Karpas-422 (cell line): ENCODE results near the gene KAZN. TPM values are rescaled to one million over a fixed set of nuclear protein-coding genes. Genes with fewer than 3 reads are reported as not detected.

Source experiments
- DNase-seq: peaks from one replicate; pipeline ENCODE4 v3.0.0-alpha.2; 2015
- H2AFZ ChIP-seq: fragments of 200-600 bp; sonication (generic); 2 replicates; pipeline ENCODE4 v1.6.1; 2014; ENCODE audit warnings: antibody characterized with exemption, low read length, mixed read lengths
- H3K27ac ChIP-seq: fragments of 200-600 bp; sonication (generic); 2 replicates; pipeline ENCODE4 v1.5.1; 2014; ENCODE audit warnings: mild to moderate bottlenecking, low read length, moderate library complexity
- H3K27me3 ChIP-seq: fragments of 200-600 bp; sonication (generic); 2 replicates; pipeline ENCODE4 v1.6.1; 2014; ENCODE audit warnings: low read length, mixed read lengths
- H3K36me3 ChIP-seq: fragments of 200-600 bp; sonication (generic); 2 replicates; pipeline ENCODE4 v1.6.1; 2014; ENCODE audit warnings: low read length, mixed read lengths; ENCODE audit not compliant: insufficient read depth
- H3K4me1 ChIP-seq: fragments of 200-600 bp; sonication (generic); 2 replicates; pipeline ENCODE4 v1.6.1; 2014; ENCODE audit warnings: mild to moderate bottlenecking, low read length, mixed read lengths
- H3K4me2 ChIP-seq: fragments of 200-600 bp; sonication (generic); 2 replicates; pipeline ENCODE4 v1.6.1; 2014; ENCODE audit warnings: low read length, low read depth, mild to moderate bottlenecking; ENCODE audit not compliant: poor library complexity, severe bottlenecking
- H3K4me3 ChIP-seq: fragments of 200-600 bp; sonication (generic); 2 replicates; pipeline ENCODE4 v1.5.1; 2014; ENCODE audit warnings: mild to moderate bottlenecking, antibody characterized with exemption, low read length, mixed read lengths
- H3K79me2 ChIP-seq: fragments of 200-600 bp; sonication (generic); 2 replicates; pipeline ENCODE4 v1.6.1; 2014; ENCODE audit warnings: mild to moderate bottlenecking, low read length, mixed read lengths
- H3K9ac ChIP-seq: fragments of 200-600 bp; sonication (generic); 2 replicates; pipeline ENCODE4 v1.6.0; 2014; ENCODE audit warnings: low read length
- H3K9me2 ChIP-seq: fragments of 200-600 bp; sonication (generic), shearing (Covaris generic); replicated peaks from 2 replicates; pipeline ENCODE4 v1.6.0; 2014; ENCODE audit warnings: mild to moderate bottlenecking, low read length, moderate library complexity; ENCODE audit not compliant: insufficient read depth
- H3K9me3 ChIP-seq: fragments of 300-700, 200-600 bp; sonication (generic); 2 replicates; pipeline ENCODE4 v1.6.1; 2014; ENCODE audit warnings: low read length, mixed read lengths
- H4K20me1 ChIP-seq: fragments of 200-600 bp; sonication (generic); 2 replicates; pipeline ENCODE4 v1.6.1; 2014; ENCODE audit warnings: mild to moderate bottlenecking, antibody characterized with exemption, low read length, low read depth; ENCODE audit not compliant: insufficient read depth
- total RNA-seq: library from RNA; depleted of rRNA; stranded (reverse); fragments of >200 nt; shearing (Covaris generic); gene quantifications from 2 replicates; pipeline ENCODE4 v1.2.3, GENCODE V29; 2014; ENCODE audit warnings: low replicate concordance; rRNA removed

The KAZN gene
- 0.11 TPM in 1 of 2 replicates, not detected in the other for total RNA-seq

- Histone ChIP-seq H3K27me3 (no peaks in the 10 kb centered on the region), H3K4me2 (no peak within 1 kb of the TSS), H4K20me1 (no peaks in the 10 kb centered on the region), H3K36me3 (no peaks in the 10 kb centered on the region), H3K9me2 (no peaks in the 10 kb centered on the region), H3K4me3 (no peak within 1 kb of the TSS), H3K9ac (no peak within 1 kb of the TSS), H3K4me1 (no peaks in the 10 kb centered on the region), H3K9me3 (no peaks in the 10 kb centered on the region), H3K79me2 (no peaks in the 10 kb centered on the region), H2AFZ (no peak within 1 kb of the TSS), H3K27ac (no peak within 1 kb of the TSS)
- DNase-seq = no peak
These were observed at the start of gene KAZN for GRCh38 chr1:14598498-14599182. Gene KAZN, plus strand, starts transcription at chr1:14598685.

- no peaks in the 10 kb centered on the region for H3K27me3 ChIP-seq
- no peaks in the 10 kb centered on the region for H3K4me1 ChIP-seq
- no peak for DNase-seq
- H3K4me2 ChIP-seq = no peak overlapping the region
- H3K4me3 ChIP-seq = no peak overlapping the region
- H3K9ac ChIP-seq = no peak overlapping the region
- no peaks in the 10 kb centered on the region for H3K36me3 ChIP-seq
- H3K9me2 ChIP-seq = no peaks in the 10 kb centered on the region
- no peaks in the 10 kb centered on the region for H3K9me3 ChIP-seq
- H3K79me2 ChIP-seq = no peaks in the 10 kb centered on the region
- no peaks in the 10 kb centered on the region for H4K20me1 ChIP-seq
- H2AFZ ChIP-seq = no peak overlapping the region
- H3K27ac ChIP-seq = no peak overlapping the region
These were observed 48.4 kb upstream of the KAZN start for GRCh38 chr1:14549897-14550620.

GRCh38 chr1:14551386-14551785, 47.1 kb upstream of the KAZN start:
- H3K79me2 ChIP-seq = no peaks in the 10 kb centered on the region
- no peak overlapping the region for H3K9ac ChIP-seq
- H3K27me3 ChIP-seq = no peaks in the 10 kb centered on the region
- no peaks in the 10 kb centered on the region for H3K36me3 ChIP-seq
- no peaks in the 10 kb centered on the region for H3K9me2 ChIP-seq
- no peaks in the 10 kb centered on the region for H3K9me3 ChIP-seq
- H2AFZ ChIP-seq = no peak overlapping the region
- no peak overlapping the region for H3K27ac ChIP-seq
- no peak overlapping the region for H3K4me3 ChIP-seq
- no peaks in the 10 kb centered on the region for H4K20me1 ChIP-seq
- H3K4me1 ChIP-seq = no peaks in the 10 kb centered on the region
- no peak overlapping the region for H3K4me2 ChIP-seq
- no peak for DNase-seq

GRCh38 chr1:14552246-14552965, 46.1 kb upstream of the KAZN start:
- no peaks in the 10 kb centered on the region for H3K79me2 ChIP-seq
- no peak overlapping the region for H3K4me3 ChIP-seq
- H2AFZ ChIP-seq = no peak overlapping the region
- no peak for DNase-seq
- H3K4me1 ChIP-seq = no peaks in the 10 kb centered on the region
- H3K9me3 ChIP-seq = no peaks in the 10 kb centered on the region
- H3K9me2 ChIP-seq = no peaks in the 10 kb centered on the region
- H3K27ac ChIP-seq = no peak overlapping the region
- no peak overlapping the region for H3K9ac ChIP-seq
- H3K36me3 ChIP-seq = no peaks in the 10 kb centered on the region
- no peaks in the 10 kb centered on the region for H4K20me1 ChIP-seq
- no peaks in the 10 kb centered on the region for H3K27me3 ChIP-seq
- H3K4me2 ChIP-seq = no peak overlapping the region

GRCh38 chr1:14553711-14554110, 44.8 kb upstream of the KAZN start:
- Histone ChIP-seq H3K9me3 (no peaks in the 10 kb centered on the region), H3K9me2 (no peaks in the 10 kb centered on the region), H3K4me3 (no peak overlapping the region), H3K27ac (no peak overlapping the region), H4K20me1 (no peaks in the 10 kb centered on the region), H3K9ac (no peak overlapping the region), H3K36me3 (no peaks in the 10 kb centered on the region), H3K4me2 (no peak overlapping the region), H3K79me2 (no peaks in the 10 kb centered on the region), H2AFZ (no peak overlapping the region), H3K4me1 (no peaks in the 10 kb centered on the region), H3K27me3 (no peaks in the 10 kb centered on the region)
- DNase-seq = no peak

- no peak overlapping the region for H3K4me2 ChIP-seq
- H3K4me3 ChIP-seq = no peak overlapping the region
- H3K27me3 ChIP-seq = no peaks in the 10 kb centered on the region
- H3K9me2 ChIP-seq = no peaks in the 10 kb centered on the region
- H3K79me2 ChIP-seq = no peaks in the 10 kb centered on the region
- H3K4me1 ChIP-seq = no peaks in the 10 kb centered on the region
- no peak overlapping the region for H3K27ac ChIP-seq
- H2AFZ ChIP-seq = no peak overlapping the region
- H3K9ac ChIP-seq = no peak overlapping the region
- H4K20me1 ChIP-seq = no peaks in the 10 kb centered on the region
- no peak for DNase-seq
- H3K36me3 ChIP-seq = no peaks in the 10 kb centered on the region
- H3K9me3 ChIP-seq = no peaks in the 10 kb centered on the region
These were observed 43.4 kb upstream of the KAZN start for GRCh38 chr1:14555091-14555490.

- Histone ChIP-seq H3K79me2 (no peaks in the 10 kb centered on the region), H3K9me3 (no peaks in the 10 kb centered on the region)
- no peak for DNase-seq
These were observed 37.3 kb upstream of the KAZN start for GRCh38 chr1:14561014-14561693.

GRCh38 chr1:14565090-14565489, 33.4 kb upstream of the KAZN start:
- Histone ChIP-seq H3K36me3 (no peaks in the 10 kb centered on the region), H3K79me2 (no peaks in the 10 kb centered on the region)

More at GRCh38 chr1:14561014-14561693, 37.3 kb upstream of the KAZN start:
- Histone ChIP-seq H3K36me3 (no peaks in the 10 kb centered on the region), H3K27ac (no peak overlapping the region), H3K4me1 (no peaks in the 10 kb centered on the region), H3K4me2 (no peak overlapping the region), H3K9me2 (no peaks in the 10 kb centered on the region), H2AFZ (no peak overlapping the region), H3K27me3 (0 out of 2 replicates have a peak, but pooled peaks cover 1% of the 10 kb centered on the region), H3K4me3 (no peak overlapping the region), H3K9ac (no peak overlapping the region), H4K20me1 (no peaks in the 10 kb centered on the region)

More at GRCh38 chr1:14565090-14565489, 33.4 kb upstream of the KAZN start:
- H3K9me2 ChIP-seq = no peaks in the 10 kb centered on the region
- H3K27me3 ChIP-seq = 0 out of 2 replicates have a peak, but pooled peaks cover 2% of the 10 kb centered on the region
- DNase-seq = no peak
- no peaks in the 10 kb centered on the region for H3K9me3 ChIP-seq
- no peaks in the 10 kb centered on the region for H3K4me1 ChIP-seq
- H3K9ac ChIP-seq = no peak overlapping the region
- H3K4me2 ChIP-seq = no peak overlapping the region
- H3K27ac ChIP-seq = no peak overlapping the region
- no peaks in the 10 kb centered on the region for H4K20me1 ChIP-seq
- H2AFZ ChIP-seq = no peak overlapping the region
- no peak overlapping the region for H3K4me3 ChIP-seq
